NCI-H748 treated with DMSO at 0.1 percent for 48 hours (cell line): Measurements from ENCODE around the gene SLC25A39.

Source experiments
- DNase-seq: peaks from one replicate; lab custom pipeline; 2025; lab: John Stamatoyannopoulos, UW

Gene SLC25A39

DNA sequence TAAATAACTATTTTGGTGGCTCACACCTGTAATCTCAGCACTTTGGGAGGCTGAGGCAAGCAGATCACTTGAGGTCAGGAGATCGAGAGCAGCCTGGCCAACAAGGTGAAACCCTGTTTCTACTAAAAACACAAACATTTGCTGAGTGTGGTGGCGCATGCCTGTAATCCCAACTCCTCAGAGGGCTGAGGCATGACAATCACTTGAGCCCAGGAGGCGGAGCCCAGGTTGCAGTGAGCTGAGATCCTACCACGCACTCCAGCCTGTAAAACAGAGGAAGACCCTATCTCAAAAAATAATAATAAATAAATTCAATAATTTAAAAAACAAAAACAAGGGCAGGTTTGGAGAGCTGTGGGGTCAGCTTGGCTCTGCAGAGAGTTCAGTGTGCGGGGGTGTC is 51.0 kb downstream of the SLC25A39 start:
- no peak for DNase-seq

DNA sequence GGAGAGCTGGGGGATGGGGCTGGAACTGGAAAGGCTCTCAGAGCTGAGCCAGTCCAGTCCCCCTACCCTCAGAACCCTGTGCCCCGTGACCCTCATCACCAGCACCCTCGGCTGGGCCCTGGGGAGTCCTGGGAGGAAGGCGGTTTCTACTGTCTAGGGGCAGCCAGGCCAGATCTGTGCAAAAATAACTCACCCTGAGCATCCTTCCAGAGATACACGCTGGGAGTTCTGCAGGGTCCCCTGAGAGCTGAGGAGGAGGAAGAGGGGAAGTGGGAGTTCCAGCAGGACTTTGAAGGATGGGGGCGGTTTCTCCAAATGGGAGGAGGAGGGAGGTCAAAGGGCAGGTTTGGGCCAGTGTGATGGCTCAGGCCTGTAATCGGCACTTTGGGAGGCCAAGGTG is 51.7 kb downstream of the SLC25A39 start:
- no peak for DNase-seq

DNA sequence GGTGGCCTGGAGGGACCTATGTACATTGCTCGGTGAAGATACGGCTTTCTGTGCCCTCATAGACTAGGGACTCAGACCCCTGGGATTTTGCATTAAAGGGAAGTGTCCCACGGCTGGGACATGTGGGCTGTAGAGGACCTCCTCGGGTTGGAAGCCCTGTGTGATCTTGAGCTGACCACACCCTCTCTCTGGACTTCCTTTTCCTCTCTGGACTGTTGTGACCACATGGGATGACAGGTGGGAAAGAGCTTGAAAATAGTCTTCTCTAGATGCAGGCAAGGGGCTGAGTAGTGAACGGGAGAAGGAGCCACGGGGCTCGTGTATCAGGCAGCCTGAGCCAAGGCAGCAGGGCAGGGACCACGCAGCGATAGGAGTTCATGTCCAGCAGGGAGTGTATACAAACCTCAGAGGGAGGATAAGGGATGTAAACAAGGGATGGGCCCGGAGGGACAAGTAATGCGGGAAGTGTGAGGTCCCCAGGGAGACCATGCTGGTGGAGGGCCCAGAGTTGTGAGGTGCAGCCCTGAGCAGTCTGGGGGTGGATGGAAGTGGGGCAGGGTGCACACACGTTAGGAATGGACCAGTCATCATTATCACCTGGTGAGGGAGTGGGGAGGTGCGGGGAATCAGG is 52.2 kb downstream of the SLC25A39 start:
- DNase-seq, result no peak
